Chondrocyte (in vitro differentiated cells): ENCODE results near the gene RPRD2. TPM values are rescaled to one million over a fixed set of nuclear protein-coding genes. Genes with fewer than 3 reads are reported as not detected.
A peak's percentile ranks its signal among the peaks of the same experiment; 100 is the strongest.

Source experiments
- DNase-seq: peaks from one replicate; pipeline ENCODE4 v3.0.0; 2021; ENCODE audit warnings: mixed read lengths, low spot score
- H3K27ac Mint-ChIP-seq: one replicate; pipeline ENCODE4 v1.8.0; 2021; ENCODE audit warnings: mild to moderate bottlenecking, moderate library complexity, mixed read lengths; ENCODE audit not compliant: unreplicated experiment
- H3K27me3 Mint-ChIP-seq: 2 replicates; pipeline ENCODE4 v1.8.0; 2021; ENCODE audit warnings: low read depth, mixed read lengths
- H3K36me3 Mint-ChIP-seq: 2 replicates; pipeline ENCODE4 v1.8.0; 2021; ENCODE audit warnings: low read depth, mixed read lengths
- H3K4me1 Mint-ChIP-seq: 2 replicates; pipeline ENCODE4 v1.8.0; 2021; ENCODE audit warnings: low read depth, mild to moderate bottlenecking, mixed read lengths
- H3K4me3 Mint-ChIP-seq: one replicate; pipeline ENCODE4 v1.8.0; 2021; ENCODE audit warnings: mild to moderate bottlenecking, moderate library complexity, mixed read lengths; ENCODE audit not compliant: unreplicated experiment
- H3K9me3 Mint-ChIP-seq: 2 replicates; pipeline ENCODE4 v1.8.0; 2021; ENCODE audit warnings: low read depth, mixed read lengths
- total RNA-seq: library from RNA; stranded (reverse); gene quantifications from 3 replicates; pipeline ENCODE4 v1.2.1, GENCODE V29; 2021
- TF ChIP-seq, protein P1 (sequence below): fragments of 200-600 bp; sonication (generic); IDR thresholded peaks from 2 replicates; pipeline ENCODE4 v1.5.0; 2021; ENCODE audit warnings: antibody characterized with exemption, mild to moderate bottlenecking, moderate library complexity

The RPRD2 gene
- total RNA-seq, 1 donor from 2014 or later = 22.2 TPM

DNA sequence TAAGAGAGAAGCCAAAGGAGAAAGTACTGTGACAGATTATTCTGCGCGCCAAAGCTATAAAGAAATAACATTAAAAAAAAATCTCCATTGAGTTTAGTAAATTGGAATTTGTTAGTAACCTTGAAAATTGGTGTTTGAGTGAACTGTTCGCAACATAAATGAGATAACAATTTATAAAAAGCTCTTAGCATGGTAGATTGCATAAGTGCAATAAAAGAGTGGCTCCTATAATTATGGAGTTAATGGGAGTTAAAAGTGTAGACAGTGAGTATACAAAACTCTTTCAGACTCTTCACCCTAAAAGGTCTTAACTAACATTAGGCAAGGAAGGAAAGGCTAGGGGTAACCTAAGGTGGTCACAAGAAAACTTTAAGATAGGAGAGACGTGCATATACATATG lies 50.6 kb downstream of the RPRD2 start:
- peaks cover 4% of the 10 kb centered on the region for H3K36me3 Mint-ChIP-seq
- H3K27ac Mint-ChIP-seq = no peak overlapping the region
- no peaks in the 10 kb centered on the region for H3K9me3 Mint-ChIP-seq
- no peaks in the 10 kb centered on the region for H3K27me3 Mint-ChIP-seq
- TF ChIP-seq, protein P1, sequence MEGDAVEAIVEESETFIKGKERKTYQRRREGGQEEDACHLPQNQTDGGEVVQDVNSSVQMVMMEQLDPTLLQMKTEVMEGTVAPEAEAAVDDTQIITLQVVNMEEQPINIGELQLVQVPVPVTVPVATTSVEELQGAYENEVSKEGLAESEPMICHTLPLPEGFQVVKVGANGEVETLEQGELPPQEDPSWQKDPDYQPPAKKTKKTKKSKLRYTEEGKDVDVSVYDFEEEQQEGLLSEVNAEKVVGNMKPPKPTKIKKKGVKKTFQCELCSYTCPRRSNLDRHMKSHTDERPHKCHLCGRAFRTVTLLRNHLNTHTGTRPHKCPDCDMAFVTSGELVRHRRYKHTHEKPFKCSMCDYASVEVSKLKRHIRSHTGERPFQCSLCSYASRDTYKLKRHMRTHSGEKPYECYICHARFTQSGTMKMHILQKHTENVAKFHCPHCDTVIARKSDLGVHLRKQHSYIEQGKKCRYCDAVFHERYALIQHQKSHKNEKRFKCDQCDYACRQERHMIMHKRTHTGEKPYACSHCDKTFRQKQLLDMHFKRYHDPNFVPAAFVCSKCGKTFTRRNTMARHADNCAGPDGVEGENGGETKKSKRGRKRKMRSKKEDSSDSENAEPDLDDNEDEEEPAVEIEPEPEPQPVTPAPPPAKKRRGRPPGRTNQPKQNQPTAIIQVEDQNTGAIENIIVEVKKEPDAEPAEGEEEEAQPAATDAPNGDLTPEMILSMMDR = no peak
- no peak for DNase-seq
- H3K4me1 Mint-ChIP-seq = peaks cover 10% of the 10 kb centered on the region
- H3K4me3 Mint-ChIP-seq = no peak overlapping the region

DNA sequence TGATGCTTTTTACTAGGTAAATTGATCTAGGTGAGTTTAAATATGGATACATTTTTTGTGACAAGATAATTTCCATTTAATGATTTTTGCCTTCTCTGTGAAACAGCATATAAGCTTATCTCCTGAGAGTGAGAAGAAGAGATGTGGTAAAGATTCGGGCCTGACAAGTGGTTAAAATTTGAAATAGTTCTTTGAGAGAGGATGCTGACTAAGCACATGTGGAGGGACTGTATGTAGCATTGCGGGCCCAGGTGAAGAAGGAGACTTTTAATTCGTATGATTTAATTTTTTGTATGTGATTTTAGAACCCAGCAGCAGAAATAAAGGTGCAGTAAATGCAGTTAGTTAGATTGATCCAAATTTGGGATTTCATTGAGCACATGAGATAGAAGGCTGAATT lies 51.9 kb downstream of the RPRD2 start:
- Mint-ChIP-seq H3K9me3 (no peaks in the 10 kb centered on the region), H3K27me3 (no peaks in the 10 kb centered on the region), H3K4me3 (no peak overlapping the region), H3K36me3 (peaks cover 4% of the 10 kb centered on the region), H3K4me1 (peaks cover 2% of the 10 kb centered on the region), H3K27ac (no peak overlapping the region)
- TF ChIP-seq, protein P1 = no peak
- no peak for DNase-seq

DNA sequence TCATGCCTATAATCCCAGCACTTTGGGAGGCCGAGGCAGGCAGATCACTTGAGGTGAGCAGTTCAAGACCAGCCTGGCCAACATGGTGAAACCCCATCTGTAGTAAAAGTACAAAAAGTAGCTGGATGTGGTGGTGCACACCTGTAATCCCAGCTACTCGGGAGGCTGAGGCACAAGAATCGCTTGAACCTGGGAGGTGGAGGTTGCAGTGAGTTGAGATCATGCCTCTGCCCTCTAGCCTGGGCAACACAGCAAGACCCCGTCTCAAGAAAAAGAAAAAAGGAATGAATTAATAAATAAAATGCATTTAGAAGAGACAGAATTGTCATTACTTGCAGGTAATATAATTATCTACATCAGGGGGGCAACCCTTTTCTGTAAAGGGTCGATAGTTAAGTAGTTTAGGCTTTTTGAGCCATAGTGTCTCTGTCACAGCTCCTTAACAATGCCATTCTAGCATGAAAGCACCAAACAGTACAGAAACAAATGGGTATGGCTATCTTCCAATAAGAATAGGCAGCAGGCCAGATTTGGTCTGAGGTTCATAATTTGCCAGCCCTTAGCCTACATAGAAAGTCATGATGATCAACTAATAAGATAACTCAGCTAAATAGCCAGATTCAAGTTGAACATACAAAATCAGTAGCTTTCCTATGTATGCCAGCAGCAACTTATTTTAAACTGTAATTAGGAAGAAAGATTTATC lies 56.8 kb downstream of the RPRD2 start:
- Mint-ChIP-seq H3K4me1 (peaks cover 4% of the 10 kb centered on the region), H3K9me3 (no peaks in the 10 kb centered on the region), H3K27ac (no peak overlapping the region), H3K4me3 (no peak overlapping the region), H3K36me3 (peaks cover 4% of the 10 kb centered on the region), H3K27me3 (no peaks in the 10 kb centered on the region)
- TF ChIP-seq, protein P1 = no peak
- DNase-seq = no peak

DNA sequence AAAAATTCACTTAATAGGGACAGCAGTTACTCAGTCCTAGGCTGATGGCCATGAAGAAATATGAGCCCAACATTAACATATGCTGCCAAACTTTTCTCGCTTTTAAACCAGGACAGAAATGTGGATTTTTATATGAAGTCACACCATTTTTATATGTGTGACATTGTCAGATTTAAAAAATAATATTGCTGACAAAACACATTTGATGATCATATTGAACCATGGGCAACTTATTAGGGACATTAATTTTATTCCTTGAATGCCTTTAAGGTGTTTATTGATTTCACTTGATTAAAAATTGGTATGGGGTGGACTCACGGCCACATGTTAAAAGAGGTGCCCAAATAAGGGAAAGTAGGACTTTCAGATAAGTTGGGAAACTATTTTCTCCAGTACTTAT lies 58.6 kb downstream of the RPRD2 start:
- no peaks in the 10 kb centered on the region for H3K27me3 Mint-ChIP-seq
- no peak overlapping the region for H3K4me3 Mint-ChIP-seq
- peaks cover 4% of the 10 kb centered on the region for H3K36me3 Mint-ChIP-seq
- no peak for DNase-seq
- no peak overlapping the region for H3K27ac Mint-ChIP-seq
- peaks cover 4% of the 10 kb centered on the region for H3K4me1 Mint-ChIP-seq
- TF ChIP-seq, protein P1 = no peak
- no peaks in the 10 kb centered on the region for H3K9me3 Mint-ChIP-seq

DNA sequence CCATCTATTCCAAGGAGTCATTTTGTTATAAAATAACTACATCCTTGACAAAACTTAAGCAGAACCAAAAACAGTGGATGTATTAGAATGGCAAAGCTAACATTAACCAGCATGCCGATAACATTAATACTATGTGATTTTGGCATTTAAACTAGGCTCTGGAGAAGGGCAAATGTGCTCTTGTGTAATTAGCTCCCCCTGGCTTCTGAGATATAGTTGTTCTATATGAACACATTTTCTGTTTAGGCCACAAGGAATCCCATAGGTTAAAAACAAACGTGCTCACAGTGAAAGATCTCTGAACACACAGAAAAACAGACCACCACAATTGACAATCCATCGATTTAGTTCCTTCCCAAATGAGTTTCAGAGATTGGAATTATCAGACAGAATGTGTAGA lies 65.9 kb downstream of the RPRD2 start:
- H3K27ac Mint-ChIP-seq = no peak overlapping the region
- no peak overlapping the region for H3K4me3 Mint-ChIP-seq
- H3K9me3 Mint-ChIP-seq = no peaks in the 10 kb centered on the region
- no peak for DNase-seq
- H3K4me1 Mint-ChIP-seq = no peaks in the 10 kb centered on the region
- peaks cover 2% of the 10 kb centered on the region for H3K36me3 Mint-ChIP-seq
- TF ChIP-seq, protein P1 = peak; percentile 59
- H3K27me3 Mint-ChIP-seq = no peaks in the 10 kb centered on the region
